Measurements from ENCODE around the gene UQCC2. TPM values are rescaled to one million over a fixed set of nuclear protein-coding genes. Genes with fewer than 3 reads are reported as not detected.

The UQCC2 gene
- total and polyA plus RNA-seq, 3 donors from 2014 or later: 18.1 to 119 (median 36.2) TPM

DNA sequence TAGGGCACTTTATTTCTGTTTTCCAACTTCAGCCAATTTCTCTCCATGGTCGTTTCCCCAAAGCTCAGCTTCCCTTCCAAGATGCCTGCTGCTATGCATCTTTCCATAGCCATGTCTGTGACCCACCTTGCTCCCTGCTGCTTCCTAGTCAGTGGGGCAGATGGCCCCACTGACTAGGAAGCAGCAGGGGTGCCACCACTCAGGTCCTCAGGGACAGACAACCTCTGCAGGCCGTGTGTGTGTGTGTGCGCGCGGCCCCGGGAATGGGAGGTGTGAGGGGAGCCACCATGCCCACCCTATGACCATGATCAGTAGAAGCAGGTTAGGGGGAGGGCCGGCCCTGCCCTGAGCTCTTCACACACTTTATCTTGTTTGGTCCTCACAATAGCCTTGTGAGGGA, 37.9 kb upstream of the UQCC2 start:
- Histone ChIP-seq H3K9me3 (no peaks in the 10 kb centered on the region), H3K36me3 (ENCODE audit: low read depth, missing control alignments) (no peaks in the 10 kb centered on the region), H3K4me1 (peaks cover 6% of the 10 kb centered on the region), H3K4me3 (no peak overlapping the region), H3K27ac (no peak overlapping the region), H3K27me3 (no peaks in the 10 kb centered on the region)
- WGBS, 2 donors: 90 to 92% methylated on average over 6 to 7 of the region's 7 CpGs
- TF ChIP-seq POLR2A (IDR thresholded peaks at IDR 0.05): no peak
- TF ChIP-seq, protein P1, sequence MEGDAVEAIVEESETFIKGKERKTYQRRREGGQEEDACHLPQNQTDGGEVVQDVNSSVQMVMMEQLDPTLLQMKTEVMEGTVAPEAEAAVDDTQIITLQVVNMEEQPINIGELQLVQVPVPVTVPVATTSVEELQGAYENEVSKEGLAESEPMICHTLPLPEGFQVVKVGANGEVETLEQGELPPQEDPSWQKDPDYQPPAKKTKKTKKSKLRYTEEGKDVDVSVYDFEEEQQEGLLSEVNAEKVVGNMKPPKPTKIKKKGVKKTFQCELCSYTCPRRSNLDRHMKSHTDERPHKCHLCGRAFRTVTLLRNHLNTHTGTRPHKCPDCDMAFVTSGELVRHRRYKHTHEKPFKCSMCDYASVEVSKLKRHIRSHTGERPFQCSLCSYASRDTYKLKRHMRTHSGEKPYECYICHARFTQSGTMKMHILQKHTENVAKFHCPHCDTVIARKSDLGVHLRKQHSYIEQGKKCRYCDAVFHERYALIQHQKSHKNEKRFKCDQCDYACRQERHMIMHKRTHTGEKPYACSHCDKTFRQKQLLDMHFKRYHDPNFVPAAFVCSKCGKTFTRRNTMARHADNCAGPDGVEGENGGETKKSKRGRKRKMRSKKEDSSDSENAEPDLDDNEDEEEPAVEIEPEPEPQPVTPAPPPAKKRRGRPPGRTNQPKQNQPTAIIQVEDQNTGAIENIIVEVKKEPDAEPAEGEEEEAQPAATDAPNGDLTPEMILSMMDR (IDR thresholded peaks at IDR 0.05): no peak
- no peak for DNase-seq
- intact Hi-C loops (cut with DNase I; ENCODE audit: low total_unique reads): no loop called here

DNA sequence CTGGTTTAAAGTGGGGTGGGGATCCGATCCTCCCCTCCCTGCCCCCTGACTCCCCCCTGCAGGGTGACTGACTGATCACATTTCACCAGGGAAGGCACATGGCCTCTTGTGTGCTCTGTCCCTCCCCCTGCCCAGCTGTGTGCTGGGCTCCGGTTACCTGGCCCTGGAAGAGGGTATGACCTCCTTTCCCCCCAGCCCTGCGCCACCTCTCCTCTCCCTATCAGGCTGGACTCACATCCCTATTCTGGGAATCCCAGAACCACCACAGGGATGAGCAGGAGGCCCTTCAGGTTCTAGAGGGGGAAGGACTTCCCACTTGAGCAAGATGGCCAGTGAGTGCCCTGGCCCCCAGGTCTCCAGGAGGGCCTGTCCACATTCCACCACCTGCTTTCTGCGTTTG, 37.3 kb upstream of the UQCC2 start:
- H3K27ac ChIP-seq: no peak overlapping the region
- no peaks in the 10 kb centered on the region for H3K27me3 ChIP-seq
- WGBS, 2 donors: 89 to 92% methylated on average over 4 of the region's 4 CpGs
- H3K4me1 ChIP-seq: peaks cover 6% of the 10 kb centered on the region
- no peak overlapping the region for H3K4me3 ChIP-seq
- H3K9me3 ChIP-seq: no peaks in the 10 kb centered on the region
- intact Hi-C loops (cut with DNase I; ENCODE audit: low total_unique reads): no loop called here
- no peaks in the 10 kb centered on the region for H3K36me3 ChIP-seq (ENCODE audit: low read depth, missing control alignments)
- no peak for TF ChIP-seq POLR2A (IDR thresholded peaks at IDR 0.05)
- TF ChIP-seq, protein P1 (IDR thresholded peaks at IDR 0.05): no peak
- no peak for DNase-seq

DNA sequence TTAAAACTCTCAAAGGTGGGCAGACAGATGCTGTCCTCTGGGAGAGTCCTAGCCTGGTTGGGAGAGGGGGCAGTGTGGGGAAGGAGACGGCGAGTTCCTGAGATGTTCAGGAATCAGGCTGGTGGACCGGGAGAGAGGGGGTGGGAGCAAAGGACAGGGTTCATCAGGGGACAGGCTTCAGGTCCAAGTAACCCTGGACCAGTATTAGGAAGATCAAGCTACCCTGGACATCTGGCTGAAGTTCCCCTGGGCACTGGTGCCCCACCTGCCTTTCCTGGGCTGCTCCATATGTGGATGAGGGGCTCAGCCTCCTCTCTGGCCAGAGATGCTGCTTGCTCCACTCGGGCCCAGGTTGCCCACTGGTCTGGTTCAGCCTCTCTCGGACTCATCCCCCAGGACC, 36.3 kb upstream of the UQCC2 start:
- Histone ChIP-seq H3K4me3 (no peak overlapping the region), H3K36me3 (ENCODE audit: low read depth, missing control alignments) (no peaks in the 10 kb centered on the region), H3K27ac (no peak overlapping the region), H3K4me1 (peaks cover 6% of the 10 kb centered on the region), H3K27me3 (no peaks in the 10 kb centered on the region), H3K9me3 (no peaks in the 10 kb centered on the region)
- no peak for DNase-seq
- TF ChIP-seq POLR2A (IDR thresholded peaks at IDR 0.05): no peak
- TF ChIP-seq, protein P1 (IDR thresholded peaks at IDR 0.05): no peak
- intact Hi-C loops (cut with DNase I; ENCODE audit: low total_unique reads): no loop called here
- WGBS, 2 donors: 77 to 93% methylated on average over 5 of the region's 5 CpGs

DNA sequence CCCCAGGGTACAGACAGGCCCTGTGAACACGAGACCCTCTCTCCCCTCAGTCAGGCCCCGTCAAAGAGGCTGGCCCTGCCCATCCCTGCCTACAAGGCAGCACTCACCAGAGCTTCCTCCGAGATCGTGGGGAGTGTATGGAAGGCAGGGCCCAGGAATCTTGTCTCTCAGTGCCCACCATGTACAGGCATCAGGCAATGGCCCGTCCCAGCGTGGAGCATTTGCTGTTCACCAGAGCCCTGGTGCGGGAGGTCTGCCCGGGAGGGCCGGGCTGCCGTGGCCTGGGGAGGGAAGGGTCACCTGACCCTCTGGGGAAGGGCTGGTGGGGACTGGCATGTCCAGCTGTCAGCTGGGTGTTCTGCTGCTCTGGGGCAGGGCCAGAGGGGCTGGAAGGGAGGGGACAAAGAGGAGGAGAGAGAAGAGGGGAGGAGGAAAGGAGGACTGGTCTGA, 35.2 kb upstream of the UQCC2 start, which contains the start of gene IP6K3:
Gene IP6K3 (minus strand): TSS at position 255 of the 450 bp plus-strand sequence. CDS start 11,429 bp downstream, outside the sequence.
- intact Hi-C loops (cut with DNase I; ENCODE audit: low total_unique reads): no loop called here
- Histone ChIP-seq H3K9me3 (no peaks in the 10 kb centered on the region), H3K27ac (no peak within 1 kb of the TSS), H3K36me3 (ENCODE audit: low read depth, missing control alignments) (no peaks in the 10 kb centered on the region), H3K4me1 (peaks cover 10% of the 10 kb centered on the region), H3K27me3 (no peaks in the 10 kb centered on the region), H3K4me3 (no peak within 1 kb of the TSS)
- TF ChIP-seq, protein P1 (IDR thresholded peaks at IDR 0.05): no peak
- no peak for TF ChIP-seq POLR2A (IDR thresholded peaks at IDR 0.05)
- DNase-seq: no peak
- WGBS, 2 donors: 78 to 82% methylated on average over 9 to 10 of the region's 10 CpGs

DNA sequence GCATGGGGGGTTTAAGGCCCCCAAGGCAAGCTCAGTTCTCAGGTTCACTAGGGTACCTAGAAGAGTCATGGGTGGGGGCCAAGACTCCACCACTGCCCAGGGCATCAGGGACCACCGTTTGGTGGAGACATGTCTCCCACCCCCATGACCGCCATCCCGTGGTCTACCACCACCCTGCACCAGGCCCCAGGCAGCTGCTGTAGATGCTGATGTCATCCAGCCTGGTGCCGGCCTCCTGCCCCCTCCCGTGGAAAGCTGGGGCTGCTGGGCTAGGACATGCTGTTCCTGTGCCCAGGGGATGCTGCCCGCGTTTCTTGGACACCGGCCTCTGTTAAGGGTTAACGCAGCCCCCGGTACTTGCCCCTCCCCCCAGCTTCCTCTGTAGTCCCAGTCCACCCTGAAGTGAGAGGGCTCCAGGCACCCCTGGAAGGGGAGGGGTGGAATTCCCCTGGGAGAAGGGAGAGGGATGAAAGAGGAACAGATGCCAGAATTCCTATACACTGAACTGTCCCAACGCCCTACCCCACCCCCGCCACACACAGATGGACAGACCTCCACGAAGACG, 34.6 kb upstream of the UQCC2 start:
- Histone ChIP-seq H3K27me3 (no peaks in the 10 kb centered on the region), H3K9me3 (no peaks in the 10 kb centered on the region), H3K4me1 (peaks cover 9% of the 10 kb centered on the region), H3K4me3 (no peak overlapping the region), H3K36me3 (ENCODE audit: low read depth, missing control alignments) (no peaks in the 10 kb centered on the region), H3K27ac (no peak overlapping the region)
- TF ChIP-seq POLR2A (IDR thresholded peaks at IDR 0.05): no peak
- TF ChIP-seq, protein P1 (IDR thresholded peaks at IDR 0.05): no peak
- 64 to 83% methylated on average over 2 to 14 of the region's 14 CpGs for WGBS, 2 donors
- intact Hi-C loops (cut with DNase I; ENCODE audit: low total_unique reads): no loop called here
- DNase-seq: no peak

Data from testis (tissue), 3 donors.